CD4-positive, alpha-beta T cell treated with Interferon gamma for 1 hour (primary cell): ENCODE data around the gene NDUFAF8.

ENCODE experiments used
- DNase-seq: peaks from one replicate; pipeline ENCODE4 v3.0.0-alpha.2; 2020

NDUFAF8 gene

DNA sequence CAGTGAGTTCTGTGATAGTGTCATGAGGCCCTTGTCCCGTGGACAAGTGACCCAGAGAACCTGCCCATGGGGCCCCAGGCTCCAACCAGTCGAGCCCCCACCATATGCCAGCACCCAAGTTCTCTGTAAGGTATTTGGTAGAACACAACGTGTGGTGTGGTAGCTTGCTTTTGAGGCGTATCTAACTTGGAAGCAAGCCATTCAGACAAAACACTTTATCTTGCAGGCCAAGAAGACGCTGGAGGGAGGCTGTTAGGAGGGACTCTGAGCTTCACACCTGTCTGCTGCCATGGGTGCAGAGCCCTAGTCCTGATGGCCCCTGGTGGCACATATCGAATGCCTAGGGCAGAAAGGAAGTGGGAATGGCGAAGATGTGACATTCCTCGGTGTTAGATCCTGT is 1.6 kb downstream of the NDUFAF8 start:
- no peak for DNase-seq

DNA sequence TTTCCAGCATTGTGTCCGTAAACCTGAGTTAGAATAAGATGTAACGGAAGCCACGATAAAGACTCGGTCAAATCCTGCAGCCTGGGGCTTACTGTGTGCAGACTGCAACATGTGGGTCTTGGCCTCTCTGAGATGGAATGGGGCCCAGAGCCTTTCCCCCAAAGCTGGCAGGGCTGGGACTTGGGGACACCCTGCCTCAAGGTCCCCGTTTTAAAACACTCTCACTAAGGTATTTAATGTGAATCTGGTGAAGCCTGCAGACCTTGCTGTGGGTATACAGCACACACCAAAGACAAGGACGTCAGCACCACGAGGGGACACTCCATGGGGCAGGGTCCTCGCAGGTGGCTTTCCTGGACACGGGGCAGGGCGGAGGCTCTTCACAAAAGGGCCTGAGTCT is 2.1 kb downstream of the NDUFAF8 start:
- DNase-seq: no peak

DNA sequence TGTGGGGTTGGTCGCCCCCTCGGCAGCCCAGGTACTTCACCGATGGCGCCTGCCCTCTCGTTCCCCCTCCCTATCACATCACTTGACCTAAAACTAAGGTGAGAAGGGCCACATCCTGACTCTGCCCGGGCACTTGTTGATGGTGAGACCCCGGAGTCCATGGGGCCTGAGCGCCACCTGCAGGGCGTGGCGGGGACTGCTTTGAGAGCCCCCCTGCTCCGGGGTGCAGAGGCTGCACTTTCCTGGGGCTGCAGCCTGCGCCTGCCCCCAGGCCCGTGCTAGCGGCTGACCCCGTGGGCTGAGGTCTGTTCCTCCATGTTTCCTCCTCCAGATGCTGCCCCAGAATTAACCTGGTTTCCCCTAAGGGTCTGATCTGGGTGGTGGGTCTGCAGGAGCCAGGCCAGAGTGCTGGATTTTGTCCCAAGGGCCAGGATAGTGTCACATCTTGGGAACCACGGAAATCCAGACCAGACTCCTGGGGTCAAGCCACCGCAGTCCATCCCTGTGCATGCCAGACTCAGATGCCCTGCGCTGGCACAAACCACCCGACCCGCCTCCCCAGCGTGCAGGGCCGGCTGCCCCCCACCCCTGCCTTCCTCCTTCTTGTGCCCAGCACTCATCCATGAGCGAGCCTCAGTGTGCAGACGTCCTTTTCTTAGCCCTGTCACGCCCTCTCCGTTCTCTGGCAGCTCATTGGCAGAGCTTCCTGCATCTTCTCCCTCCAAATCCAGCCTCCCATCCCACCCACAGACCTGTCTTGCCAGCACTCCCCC is 2.7 kb downstream of the NDUFAF8 start:
- DNase-seq: peak; percentile 52

DNA sequence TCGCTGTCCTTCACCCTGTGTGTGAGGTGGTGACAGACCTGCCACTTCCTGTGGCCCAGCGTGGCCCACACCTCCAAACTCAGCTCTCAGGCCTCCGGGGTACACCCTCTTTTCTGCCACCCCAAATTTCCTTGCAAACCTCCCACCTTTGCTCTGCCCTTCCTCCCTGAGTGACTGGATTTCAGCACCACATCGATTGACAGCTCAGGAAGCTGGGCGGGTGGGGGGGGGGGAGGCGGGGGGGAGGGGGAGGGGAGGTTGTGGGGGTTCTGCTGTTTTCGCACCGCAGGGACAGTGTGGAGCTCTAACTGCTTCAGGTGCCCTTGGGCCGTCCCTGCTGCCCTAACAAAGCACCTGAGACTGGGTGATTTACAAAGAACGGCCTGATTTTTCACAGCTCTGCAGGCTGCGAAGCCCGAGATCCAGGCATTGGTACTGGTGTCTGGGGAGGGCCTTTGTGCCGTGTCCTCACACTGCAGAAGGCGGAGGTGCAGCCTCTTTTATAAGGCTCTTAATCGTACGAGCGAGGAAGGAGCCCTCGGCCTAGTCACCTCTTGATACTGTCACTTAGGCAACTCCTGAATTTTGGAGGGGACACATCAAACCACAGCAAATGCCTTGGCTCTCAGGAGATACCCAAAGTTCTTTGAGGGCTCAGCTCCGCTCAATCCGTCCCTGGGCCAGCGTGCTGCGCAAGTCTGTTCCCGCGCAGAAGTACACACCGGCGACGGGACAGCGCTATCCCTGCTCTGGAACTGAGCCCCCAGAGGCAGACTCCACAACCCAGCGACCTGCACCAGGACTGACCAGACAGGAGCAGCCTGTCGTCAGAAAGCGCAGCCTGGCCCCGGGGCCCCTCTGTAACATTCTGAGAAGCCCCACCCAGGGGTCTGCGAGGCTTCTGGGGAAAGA is 3.6 kb downstream of the NDUFAF8 start:
- DNase-seq: no peak

DNA sequence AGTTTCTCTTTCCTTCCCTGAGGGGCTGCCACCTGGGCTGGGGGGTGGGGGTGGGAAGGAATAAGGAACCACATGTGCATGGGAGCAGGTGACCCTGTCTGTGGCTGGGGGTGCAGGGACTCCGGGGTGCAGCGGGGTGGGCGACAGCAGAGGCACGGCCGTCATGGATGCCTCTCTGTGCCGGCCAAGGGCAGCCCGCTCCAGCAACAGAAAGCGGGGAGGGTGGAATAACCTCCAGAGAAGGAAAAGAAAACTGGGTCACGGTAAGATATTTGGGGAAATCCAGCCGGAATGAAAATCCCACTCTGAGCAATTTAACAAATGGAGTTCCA is 4.2 kb downstream of the NDUFAF8 start:
- DNase-seq: no peak

DNA sequence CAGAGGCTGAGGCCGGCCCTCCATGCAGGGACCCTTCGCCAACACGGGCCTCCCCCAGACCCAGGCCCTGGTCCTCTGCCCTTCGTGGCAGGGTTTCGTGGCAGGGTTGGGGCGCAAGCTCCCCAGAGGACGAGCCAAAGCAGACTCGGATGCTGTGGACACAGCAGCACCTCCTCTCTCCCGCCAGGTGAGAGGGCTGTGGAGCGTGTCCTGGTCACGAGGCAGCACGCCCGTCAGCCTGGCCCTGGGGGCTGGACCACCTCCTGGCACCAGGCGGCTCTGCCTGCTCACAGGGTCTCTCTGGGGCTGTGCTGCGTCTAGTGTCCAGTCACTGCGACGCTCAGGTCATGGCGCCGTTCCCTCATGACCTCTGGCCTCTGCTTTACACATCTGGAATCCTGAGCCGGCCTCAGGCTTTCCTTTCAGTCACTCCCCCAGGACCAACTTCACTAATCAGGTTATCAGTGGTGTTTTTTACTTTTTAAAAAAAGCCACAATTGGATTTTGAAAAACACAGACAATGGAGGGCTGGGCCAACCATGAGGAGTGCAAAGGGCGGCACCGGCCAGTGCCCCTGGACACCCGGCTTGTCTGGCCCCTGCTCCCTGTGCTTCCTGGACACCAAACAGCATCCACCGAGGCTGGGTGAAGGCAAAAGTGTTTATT is 5.4 kb downstream of the NDUFAF8 start:
- DNase-seq: no peak

DNA sequence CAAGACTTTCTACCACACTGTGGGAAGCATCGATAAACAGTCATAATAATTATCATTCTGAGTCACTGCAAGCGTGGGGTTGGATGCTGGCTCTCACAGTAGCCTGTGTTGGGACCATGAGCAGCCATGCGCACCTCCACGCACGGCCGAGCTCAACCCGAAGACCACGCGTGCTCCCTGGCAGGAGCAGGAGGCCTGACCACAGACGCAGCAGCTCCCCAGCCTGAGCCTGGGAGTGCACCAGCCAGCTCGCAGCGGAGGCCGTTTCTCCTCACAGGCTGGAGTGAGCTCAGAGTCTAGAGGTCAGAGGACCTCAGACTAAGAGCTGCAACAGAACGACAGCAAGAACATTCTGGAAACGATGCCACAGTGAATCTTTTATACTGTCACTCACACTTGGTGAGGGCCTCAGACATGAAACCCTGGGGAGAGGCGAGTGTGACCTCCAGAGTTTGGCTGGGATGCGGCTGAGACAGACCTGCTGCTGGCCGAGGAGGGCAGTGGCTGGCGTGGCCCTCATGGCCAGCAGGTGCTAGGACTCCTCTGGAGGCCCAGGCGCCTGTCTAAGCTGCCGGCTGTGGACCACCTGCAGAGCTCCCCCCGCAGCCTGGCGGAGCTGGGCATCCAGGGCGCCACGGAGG is 6.0 kb downstream of the NDUFAF8 start:
- DNase-seq: no peak

DNA sequence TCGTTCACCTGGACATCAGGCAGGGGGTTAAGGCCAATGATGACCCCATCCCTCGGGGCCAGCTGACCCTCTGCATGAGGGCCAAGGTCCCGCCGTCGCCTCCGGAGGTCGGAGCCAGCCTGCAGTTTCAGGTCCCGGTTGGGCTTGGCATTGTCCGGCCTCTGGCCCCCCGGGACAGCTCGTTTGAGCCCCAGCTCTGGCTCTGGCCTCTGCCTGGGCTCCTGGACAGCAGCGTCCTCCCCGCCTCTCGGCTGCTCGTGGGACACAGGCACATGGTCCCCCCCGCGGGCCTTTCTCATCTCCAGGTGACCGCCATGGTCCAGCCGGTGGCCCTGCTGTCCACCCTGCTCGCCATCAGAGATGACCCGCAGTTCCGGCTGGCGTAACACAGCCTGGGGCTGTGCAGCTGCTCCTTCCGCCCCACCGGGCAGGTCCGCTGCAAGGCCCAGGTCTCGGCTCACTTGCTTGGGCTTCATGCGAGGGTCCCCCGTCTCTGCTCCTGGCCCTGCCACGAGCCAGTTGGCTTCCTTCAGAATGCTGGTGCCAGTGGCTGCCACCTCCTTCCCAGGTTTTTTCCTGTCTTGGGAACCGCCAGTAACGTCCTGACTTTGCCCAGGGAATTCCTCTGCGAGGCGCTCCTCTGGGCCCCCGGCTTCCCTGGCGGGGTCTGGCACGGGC is 6.7 kb downstream of the NDUFAF8 start:
- no peak for DNase-seq

DNA sequence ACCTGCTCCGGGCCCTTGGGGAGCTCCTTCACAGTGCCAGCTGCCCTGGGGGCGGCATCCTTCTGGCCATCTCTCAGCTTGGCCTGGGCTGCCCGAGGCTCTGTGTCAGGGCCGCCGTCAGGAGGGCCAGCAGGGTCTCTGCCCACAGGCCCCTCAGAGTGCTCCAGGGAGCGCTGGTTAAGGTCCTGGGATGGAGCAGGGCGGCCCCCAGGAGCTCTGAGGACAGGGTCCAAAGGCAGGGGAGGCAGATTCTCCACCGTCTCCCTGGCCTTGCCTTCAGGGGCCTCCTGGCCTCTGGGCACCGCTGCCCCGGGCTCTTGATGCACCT is 7.2 kb downstream of the NDUFAF8 start:
- DNase-seq: no peak

DNA sequence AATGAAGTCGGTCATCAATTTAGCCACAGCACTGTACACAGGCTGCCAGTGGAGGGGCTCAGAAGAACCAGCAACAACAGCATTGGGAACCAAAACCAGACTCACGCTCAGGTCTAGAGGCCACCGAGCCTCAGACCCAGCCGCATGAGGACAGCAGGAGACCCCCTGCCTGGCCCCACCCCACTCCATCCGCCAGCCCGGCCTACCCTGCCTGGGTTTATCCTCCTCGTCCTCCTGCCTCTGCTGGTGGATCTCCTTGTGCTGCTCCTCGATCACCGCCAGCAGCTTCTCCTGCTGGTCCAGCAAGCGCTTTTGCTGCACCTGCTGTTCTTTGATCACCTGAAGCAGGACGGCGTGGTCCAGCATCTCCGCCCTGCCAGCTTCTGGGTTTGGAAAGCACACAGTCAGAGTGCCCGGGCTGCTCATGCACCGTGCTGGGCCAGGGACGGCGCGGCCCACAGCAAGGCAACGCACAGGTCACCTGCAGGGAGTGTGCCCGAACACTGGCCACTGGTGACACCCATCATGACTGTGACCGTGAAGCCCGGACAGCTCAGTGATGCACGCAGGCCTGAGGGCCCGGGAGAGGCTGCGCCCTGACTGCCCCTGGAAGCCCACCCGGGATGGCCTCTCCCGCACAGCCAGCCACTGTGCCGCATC is 7.7 kb downstream of the NDUFAF8 start:
- no peak for DNase-seq

DNA sequence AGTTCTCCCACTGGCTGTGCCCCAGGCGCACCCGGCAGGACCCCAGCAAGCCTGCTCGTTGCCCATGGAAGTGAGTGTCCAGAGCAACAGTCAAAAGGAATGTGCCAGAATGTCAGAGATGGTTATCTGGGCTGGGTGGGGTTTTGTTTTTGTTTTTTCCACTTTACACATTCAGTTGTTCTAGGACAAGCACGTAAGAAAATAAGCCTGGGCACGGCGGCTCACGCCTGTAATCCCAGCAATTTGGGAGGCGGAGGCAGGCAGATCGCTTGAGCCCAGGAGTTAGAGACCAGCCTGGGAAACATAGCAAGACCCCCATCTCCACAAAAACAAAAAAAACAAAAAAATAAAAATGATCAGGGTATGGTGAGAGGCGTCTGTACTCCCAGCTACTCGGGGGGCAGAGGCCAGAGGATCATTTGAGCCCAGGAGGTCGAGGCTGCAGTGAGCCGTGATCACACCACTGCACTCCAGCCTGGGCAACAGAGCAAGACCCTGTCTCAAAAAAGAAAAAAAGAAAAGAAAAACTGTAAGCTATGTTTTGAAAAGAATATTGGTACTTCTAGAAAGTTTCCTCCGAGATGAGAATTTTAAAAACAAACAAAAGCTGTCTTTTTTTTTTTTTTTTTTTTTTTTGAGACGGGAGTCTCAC is 8.3 kb downstream of the NDUFAF8 start:
- no peak for DNase-seq

DNA sequence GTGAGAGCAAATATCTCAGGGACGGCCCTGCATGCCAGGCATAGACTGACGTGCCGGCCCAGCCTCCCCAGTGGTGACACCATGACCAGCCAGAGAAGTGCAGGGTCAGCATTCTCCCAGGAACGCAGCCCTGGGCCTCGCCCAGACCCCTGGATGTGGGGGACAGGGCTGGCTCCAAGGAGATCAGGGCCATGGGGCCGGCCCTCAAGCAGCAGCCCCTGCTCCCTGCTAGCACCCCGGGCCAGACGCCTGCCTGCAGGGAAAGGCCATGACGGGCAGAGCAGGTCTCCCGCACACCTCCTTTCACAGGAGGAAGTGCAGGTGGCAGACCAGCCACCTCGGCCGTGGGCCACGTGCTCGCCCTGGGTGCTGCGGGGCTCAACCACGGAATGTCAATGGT is 9.5 kb downstream of the NDUFAF8 start:
- no peak for DNase-seq

DNA sequence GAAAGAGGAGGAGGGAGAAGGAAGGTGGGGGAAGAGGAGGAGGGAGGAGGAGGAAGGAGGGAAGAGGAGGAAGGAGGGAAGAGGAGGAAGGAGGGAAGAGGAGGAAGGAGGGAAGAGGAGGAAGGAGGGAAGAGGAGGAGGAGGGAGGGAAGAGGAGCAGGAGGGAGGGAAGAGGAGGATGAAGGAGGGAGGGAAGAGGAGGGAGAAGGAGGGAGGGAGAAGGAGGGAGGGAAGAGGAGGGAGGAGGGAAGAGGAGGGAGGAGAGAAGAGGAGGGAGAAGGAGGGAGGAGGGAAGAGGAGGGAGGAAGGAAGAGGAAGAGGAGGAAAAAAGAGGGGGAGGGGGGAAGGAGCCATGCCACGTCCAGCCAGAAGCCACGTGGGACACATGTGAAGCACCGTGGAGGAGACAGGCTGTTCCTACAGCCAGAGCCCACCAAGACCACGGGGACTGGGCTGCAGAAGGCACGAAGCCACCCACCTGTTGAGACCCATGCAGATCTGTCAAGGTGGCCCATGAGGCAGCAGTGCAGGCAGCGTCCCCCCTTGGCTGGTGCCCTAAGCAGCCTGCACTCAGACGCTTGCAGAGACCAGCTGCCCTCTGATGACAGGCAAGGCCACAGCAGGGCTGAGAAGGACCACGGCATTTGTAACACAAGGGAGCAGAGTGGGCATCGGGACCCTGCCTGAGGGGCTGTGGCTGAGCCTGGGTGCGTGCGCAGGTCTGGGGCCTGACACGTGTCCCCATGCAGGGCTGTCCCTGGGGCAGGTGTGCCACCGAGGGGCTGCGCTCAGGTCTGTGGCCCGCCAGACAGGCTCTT is 10.3 kb downstream of the NDUFAF8 start:
- no peak for DNase-seq

DNA sequence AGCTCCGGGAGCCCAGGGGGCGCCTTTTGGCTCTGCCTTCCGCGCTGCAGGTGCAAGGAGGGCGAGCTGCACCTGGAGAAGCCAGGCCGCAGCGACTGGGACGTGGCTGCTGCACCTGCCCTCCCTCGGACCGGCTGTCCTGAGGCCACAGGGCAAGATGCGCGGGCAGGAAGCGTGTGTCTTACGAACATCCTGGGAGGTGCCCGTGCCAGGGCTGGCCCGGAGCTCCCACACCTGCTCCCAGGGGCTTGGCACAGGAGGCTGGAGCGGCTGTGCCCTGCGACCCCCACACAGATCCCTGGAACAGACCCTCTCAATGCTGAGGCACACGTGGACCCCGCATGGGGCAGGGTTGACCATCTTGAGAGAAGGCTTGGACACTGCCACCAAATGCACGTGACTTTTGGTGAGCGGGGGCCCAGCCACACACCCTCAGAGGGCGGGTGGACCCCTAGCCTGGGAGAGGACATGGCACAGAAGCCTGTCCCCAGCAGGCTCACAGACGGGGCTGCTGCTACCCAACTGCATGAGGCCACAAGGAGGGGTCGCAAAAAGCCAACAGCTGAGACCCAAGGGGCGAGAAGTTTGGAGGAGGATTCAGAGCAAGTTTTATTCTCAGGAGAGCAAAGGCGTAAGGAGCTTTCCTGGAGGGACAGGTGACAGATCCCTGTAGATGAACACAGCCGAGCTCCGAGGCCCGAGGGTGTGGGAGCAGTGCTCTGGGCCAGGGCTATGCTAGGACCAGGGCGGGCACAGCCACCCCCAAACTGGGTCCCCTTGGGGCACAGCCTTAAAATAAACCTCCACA is 11.4 kb downstream of the NDUFAF8 start:
- no peak for DNase-seq

DNA sequence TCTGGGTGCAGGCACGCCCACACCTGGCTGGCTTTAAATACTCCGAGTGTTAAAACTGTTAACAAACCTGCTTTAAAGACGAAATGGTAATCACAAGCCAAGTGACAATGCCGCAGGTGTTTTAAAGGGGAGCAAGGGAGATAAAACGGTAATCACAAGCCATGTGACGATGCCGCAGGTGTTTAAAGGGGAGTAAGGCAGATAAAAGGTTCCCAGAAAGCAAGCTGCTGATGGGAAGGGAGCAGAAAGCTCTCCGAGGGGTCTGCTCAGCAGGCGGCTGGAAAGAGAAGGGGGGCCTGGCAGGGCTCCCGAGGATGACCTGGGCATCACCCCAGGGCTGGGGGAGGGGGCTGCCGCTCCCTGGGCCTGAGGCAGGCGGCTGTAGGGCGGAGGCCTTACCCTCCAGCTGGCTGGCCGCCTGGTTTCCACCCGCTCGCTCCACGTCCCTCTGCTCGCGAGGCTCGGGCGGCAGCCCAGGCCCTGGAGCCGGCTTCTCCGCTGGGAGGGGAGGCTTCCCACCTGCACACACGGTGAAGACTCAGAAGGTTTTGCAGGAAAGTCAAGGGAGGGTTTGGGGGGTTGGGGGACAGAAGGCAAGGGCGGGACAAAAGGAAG is 12.1 kb downstream of the NDUFAF8 start:
- DNase-seq: no peak

DNA sequence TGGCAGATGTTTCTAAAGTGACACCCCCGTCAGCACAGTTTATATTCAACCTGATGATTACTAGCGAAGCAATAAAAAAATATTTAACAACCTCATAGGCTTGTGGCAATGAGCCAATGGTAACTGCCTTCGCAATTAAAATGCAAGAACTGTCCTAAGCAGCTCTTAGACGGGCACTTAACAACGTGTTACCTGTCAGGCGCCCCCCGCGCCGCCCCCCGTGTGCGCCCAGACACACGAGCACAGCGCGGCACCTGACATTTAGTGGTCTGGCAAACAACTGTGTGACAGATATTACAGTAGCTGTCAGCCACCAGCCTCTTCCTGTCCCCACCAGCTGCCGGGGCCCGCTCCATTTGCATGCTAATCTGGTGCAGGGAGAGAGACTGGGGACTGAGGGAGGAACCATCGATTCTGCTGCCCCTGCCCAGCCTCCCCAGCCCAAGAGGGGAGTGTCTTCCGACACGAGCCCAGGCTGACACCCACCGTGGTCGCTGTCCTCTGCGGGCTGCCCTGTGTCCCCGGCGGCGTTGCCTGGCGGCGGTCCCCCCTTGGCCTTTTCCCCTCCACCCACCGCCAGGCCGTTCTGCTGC is 12.7 kb downstream of the NDUFAF8 start:
- no peak for DNase-seq

DNA sequence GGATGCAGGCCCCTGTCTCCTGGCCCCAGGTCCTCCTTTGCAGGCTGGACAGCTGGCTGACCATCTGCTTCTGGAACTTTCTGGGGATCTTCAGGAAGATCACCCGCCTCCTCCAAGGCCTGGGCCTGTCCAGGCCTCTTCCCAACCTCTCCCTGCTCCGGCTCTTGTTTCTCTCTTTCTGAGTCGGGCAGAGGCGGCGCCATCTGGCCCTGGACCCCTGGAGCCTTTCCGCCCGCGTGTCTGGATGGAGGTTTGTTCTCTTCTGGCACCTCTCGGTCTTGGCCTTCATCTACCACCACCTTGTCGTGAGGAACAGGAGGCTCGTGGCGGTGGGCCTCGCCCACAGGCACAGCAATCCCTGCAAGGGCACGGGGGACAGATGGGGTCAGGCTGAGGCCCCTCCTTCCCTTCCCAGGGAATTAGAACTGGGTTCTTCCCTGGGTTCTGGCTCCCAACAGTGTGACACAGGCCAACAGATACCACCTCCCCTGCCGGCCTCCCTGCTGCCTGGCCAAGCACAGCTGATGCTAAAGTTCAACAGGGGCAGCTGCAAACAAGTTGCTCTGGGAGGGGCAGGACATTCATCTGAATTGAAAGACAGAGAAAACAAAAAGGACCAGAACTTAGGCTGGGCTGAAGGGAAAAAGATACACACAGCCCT is 13.3 kb downstream of the NDUFAF8 start:
- DNase-seq: no peak

DNA sequence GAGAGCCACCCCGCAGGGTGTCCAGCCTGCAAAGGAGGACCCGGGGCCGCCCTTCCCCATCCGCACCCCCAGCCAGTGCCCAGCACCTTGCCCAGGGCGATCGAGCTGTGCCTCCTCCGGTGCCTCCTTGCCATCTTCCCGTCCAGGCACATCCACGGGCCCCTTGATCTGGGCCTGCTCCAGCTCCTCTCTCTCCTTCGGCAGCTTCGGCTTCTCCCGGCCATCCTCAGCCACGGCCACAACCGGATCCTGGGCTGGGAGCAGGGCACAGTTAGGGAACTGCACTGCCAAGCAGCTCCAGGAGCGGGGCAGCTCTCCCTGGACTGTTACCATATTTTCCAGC is 13.8 kb downstream of the NDUFAF8 start:
- DNase-seq: no peak
